Measurements from ENCODE around the gene ZNF850. TPM values are rescaled to one million over a fixed set of nuclear protein-coding genes. Genes with fewer than 3 reads are reported as not detected.

ZNF850 gene
- total RNA-seq, 4 donors from 2014 or later = 1.5 to 10.7 (median 4.8) TPM

DNA sequence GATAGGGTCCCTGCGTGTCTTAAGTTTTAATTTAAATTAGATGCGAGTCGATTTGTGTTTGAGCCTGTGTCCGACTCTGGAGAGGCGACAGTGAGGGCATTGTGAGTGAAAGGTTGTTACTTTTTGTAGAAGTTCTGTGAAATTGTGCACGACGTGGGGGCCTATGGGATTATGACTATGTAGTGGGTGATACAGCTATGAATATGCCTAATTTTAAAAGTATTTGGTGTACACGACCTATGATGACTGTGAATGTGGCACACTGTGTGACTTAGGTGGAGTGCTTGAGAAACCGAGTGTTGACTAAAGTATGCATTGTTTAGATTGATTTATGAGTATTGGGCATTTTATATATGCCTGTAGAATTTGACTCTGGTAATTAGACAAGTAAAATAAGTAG lies 84.5 kb downstream of the ZNF850 start:
- H3K36me3 ChIP-seq = peaks cover 37% of the 10 kb centered on the region
- 5% methylated on average over 9 of the region's 9 CpGs for WGBS
- TF ChIP-seq POLR2A (IDR thresholded peaks at IDR 0.05) (no peak), POLR2AphosphoS5 (IDR thresholded peaks at IDR 0.05) (no peak), EP300 (IDR thresholded peaks at IDR 0.05) (no peak)
- TF ChIP-seq, protein P1, sequence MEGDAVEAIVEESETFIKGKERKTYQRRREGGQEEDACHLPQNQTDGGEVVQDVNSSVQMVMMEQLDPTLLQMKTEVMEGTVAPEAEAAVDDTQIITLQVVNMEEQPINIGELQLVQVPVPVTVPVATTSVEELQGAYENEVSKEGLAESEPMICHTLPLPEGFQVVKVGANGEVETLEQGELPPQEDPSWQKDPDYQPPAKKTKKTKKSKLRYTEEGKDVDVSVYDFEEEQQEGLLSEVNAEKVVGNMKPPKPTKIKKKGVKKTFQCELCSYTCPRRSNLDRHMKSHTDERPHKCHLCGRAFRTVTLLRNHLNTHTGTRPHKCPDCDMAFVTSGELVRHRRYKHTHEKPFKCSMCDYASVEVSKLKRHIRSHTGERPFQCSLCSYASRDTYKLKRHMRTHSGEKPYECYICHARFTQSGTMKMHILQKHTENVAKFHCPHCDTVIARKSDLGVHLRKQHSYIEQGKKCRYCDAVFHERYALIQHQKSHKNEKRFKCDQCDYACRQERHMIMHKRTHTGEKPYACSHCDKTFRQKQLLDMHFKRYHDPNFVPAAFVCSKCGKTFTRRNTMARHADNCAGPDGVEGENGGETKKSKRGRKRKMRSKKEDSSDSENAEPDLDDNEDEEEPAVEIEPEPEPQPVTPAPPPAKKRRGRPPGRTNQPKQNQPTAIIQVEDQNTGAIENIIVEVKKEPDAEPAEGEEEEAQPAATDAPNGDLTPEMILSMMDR (IDR thresholded peaks at IDR 0.05) = no peak
- DNase-seq (ENCODE audit: low spot score in 2 of 2) = no peak
- peaks cover 20% of the 10 kb centered on the region for H3K4me1 ChIP-seq
- no peaks in the 10 kb centered on the region for H3K27me3 ChIP-seq
- H3K4me3 ChIP-seq = peak overlapping the region; percentile 85
- peak overlapping the region; percentile 82 for H3K27ac ChIP-seq
- no peaks in the 10 kb centered on the region for H3K9me3 ChIP-seq

DNA sequence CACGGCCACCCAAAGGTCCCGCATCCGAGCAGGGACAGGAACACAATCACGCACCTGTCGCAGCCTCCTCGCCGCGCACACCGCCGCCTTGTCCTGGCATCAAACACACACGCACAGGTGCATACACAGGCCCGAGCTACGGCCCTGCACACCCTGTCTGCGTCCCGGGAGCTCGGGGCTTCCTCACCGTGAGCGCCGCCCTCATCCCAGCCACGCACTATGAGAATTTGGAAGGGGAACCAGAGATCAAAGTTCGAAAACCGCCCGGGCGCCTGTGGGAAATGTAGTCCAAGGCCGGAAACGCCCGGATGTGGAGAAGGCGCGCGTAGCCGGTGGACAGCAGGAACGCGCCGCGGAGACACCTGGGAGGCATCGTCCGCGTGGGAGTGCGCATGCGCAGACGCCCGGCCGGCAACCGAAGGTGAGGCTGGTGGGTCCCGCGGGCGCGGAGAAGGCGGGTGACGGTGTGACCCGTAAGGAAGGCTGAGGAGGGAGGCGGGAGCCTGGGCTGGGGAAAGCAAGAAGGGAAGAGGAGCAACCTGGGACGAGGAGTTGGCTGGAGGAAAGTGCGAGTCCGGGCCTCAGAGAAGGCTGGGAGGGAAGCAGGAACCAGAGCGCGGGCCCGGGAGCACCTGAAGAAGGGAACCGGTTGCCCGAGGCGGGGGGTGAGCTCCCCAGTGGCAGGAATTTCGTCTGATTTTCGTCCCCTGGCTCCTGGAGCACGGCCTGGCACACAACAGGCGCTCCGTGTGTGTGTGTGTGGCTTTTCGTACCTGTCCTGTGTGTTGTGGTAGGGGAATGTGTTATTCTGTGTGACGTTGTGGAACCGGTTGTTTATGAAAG lies 85.2 kb downstream of the ZNF850 start, which contains the start of gene ZNF567:
Gene ZNF567 (plus strand): TSS at position 399 of the 843 bp plus-strand sequence. CDS start 7,256 bp downstream, outside the sequence.
- Histone ChIP-seq H3K36me3 (peaks cover 30% of the 10 kb centered on the region), H3K9me3 (no peaks in the 10 kb centered on the region), H3K4me1 (peaks cover 20% of the 10 kb centered on the region), H3K27me3 (no peaks in the 10 kb centered on the region), H3K27ac (peak within 1 kb of the TSS; percentile 82), H3K4me3 (peak within 1 kb of the TSS; percentile 85)
- peak; percentile 98 for DNase-seq (ENCODE audit: low spot score in 2 of 2)
- under 1% methylated on average over 45 of the region's 69 CpGs for WGBS
- no peak for TF ChIP-seq EP300 (IDR thresholded peaks at IDR 0.05)
- TF ChIP-seq, protein P1 (IDR thresholded peaks at IDR 0.05) = no peak
- TF ChIP-seq POLR2A (IDR thresholded peaks at IDR 0.05) = peak; percentile 7 to 51
- peak in 1 of 3 donors; percentile 11 for TF ChIP-seq POLR2AphosphoS5 (IDR thresholded peaks at IDR 0.05)

DNA sequence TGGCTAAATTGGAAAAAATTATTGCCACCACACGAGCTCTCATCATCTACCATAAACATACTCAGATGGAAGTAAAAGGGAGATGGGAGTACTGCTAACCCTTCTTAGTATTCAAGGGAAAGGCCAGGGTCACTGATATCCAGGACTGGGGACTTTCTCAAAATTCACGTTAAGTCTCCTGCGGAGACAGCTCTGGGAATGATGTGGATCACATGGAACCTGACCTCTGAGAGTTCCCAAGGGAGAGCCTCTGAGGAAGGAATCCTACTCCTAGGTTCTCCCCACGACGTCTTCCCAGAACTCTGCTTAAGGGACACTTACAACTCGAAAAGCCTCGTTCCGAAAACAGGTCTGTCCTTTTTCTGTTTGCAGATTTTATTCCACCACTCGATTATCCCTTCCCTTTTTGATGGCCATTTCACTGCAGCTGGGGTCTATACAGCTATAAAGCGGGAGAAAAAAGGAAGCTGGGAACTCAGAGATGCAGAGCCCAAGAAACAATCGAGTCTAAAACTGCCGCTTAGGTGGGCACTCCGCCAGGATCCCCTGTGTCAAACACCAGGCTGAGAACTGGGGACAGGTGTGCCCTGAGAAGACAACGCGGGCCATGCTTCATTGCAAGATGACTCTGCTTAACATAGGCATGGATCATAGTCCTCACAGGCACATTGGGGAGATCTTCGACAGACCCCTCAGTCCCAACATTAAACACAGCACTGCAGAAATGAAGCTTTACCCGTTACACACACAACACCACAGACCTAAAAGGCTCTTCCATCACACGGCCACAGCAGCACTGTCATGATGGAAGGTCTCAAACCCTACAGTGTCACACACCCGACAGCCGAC lies 86.0 kb downstream of the ZNF850 start:
- DNase-seq (ENCODE audit: low spot score in 2 of 2) = no peak
- peaks cover 22% of the 10 kb centered on the region for H3K36me3 ChIP-seq

DNA sequence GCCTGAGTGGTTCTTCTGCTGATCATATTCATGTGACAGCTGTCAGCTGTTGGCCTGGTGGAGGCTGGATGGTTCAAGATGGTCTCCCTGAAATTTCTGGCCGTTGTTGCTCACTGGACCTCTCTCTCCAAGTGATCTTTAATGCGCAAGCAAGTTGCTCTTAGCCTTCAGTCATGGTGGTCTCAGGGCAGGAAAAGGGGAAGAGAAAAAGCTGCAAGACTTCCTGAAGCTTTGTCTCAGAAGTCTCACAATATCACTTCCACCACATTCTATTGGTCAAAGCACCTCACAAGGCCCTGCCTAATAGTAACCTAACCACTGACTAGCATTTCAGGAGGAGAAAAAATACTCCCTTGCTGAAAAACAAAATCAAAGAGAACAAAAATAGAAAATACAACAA lies 86.8 kb downstream of the ZNF850 start:
- peaks cover 23% of the 10 kb centered on the region for H3K36me3 ChIP-seq
- peaks cover 20% of the 10 kb centered on the region for H3K4me1 ChIP-seq
- no peaks in the 10 kb centered on the region for H3K27me3 ChIP-seq
- peaks cover 2% of the 10 kb centered on the region for H3K9me3 ChIP-seq
- H3K27ac ChIP-seq = no peak overlapping the region
- DNase-seq (ENCODE audit: low spot score in 2 of 2) = no peak
- H3K4me3 ChIP-seq = no peak overlapping the region
- WGBS = 83% methylated on average over 2 of the region's 2 CpGs
- TF ChIP-seq EP300 (IDR thresholded peaks at IDR 0.05) (no peak), POLR2A (IDR thresholded peaks at IDR 0.05) (no peak), POLR2AphosphoS5 (IDR thresholded peaks at IDR 0.05) (no peak)
- TF ChIP-seq, protein P1 (IDR thresholded peaks at IDR 0.05) = no peak

More for the DNA sequence above, 86.0 kb downstream of the ZNF850 start:
- TF ChIP-seq POLR2A (IDR thresholded peaks at IDR 0.05) (no peak), EP300 (IDR thresholded peaks at IDR 0.05) (no peak), POLR2AphosphoS5 (IDR thresholded peaks at IDR 0.05) (no peak)
- TF ChIP-seq, protein P1 (IDR thresholded peaks at IDR 0.05) = no peak
- H3K27ac ChIP-seq = peak overlapping the region; percentile 82
- no peaks in the 10 kb centered on the region for H3K27me3 ChIP-seq
- WGBS = 16% methylated on average over 17 of the region's 20 CpGs
- peaks cover 20% of the 10 kb centered on the region for H3K4me1 ChIP-seq
- H3K9me3 ChIP-seq = no peaks in the 10 kb centered on the region
- peak overlapping the region; percentile 85 for H3K4me3 ChIP-seq

All from suprapubic skin (tissue), 4 donors.